Liver (tissue), 3 donors: ENCODE results near the gene KMT2B.

Experiments
- FOXA1 ChIP-seq: IDR thresholded peaks from 2 replicates; pipeline ENCODE4 v1.6.1; 2016; ENCODE audit warnings: antibody characterized with exemption
- GABPA ChIP-seq, 2 donors: IDR thresholded peaks in 1 of 2; conservative IDR thresholded peaks in 1 of 2; 2 replicates each; pipeline ENCODE4 v1.6.1; 2016; ENCODE audit warnings: antibody characterized with exemption in 2 of 2, mild to moderate bottlenecking in 1 of 2, moderate library complexity in 1 of 2
- HNF4A ChIP-seq, 2 donors: conservative IDR thresholded peaks; 2 replicates each; pipeline ENCODE4 v1.6.1; 2016; ENCODE audit warnings: antibody characterized with exemption in 2 of 2, mild to moderate bottlenecking in 2 of 2
- JUND ChIP-seq, 2 donors: IDR thresholded peaks; 2 replicates each; pipeline ENCODE4 v1.6.1; 2016; ENCODE audit warnings: antibody characterized with exemption in 2 of 2
- MAX ChIP-seq: IDR thresholded peaks from 2 replicates; pipeline ENCODE4 v1.6.1; 2016; ENCODE audit warnings: antibody characterized with exemption
- REST ChIP-seq: IDR thresholded peaks from 2 replicates; pipeline ENCODE4 v1.6.1; 2016; ENCODE audit warnings: antibody characterized with exemption, mild to moderate bottlenecking
- RXRA ChIP-seq, 2 donors: IDR thresholded peaks; 2 replicates each; pipeline ENCODE4 v1.6.1; 2017 to 2018; ENCODE audit warnings: antibody characterized with exemption in 2 of 2, mild to moderate bottlenecking in 1 of 2
- TF ChIP-seq, protein P1 (sequence below): fragments of 150-350 bp; IDR thresholded peaks from 2 replicates; pipeline ENCODE4 v1.5.1; 2017; ENCODE audit warnings: improper control_type of control experiment, low read depth, low read length; ENCODE audit not compliant: missing input control
- TF ChIP-seq, protein P2 (sequence below): IDR thresholded peaks from 2 replicates; pipeline ENCODE4 v1.6.1; 2016; ENCODE audit warnings: antibody characterized with exemption
- donor health status: healthy.
- donor health status: healthy.

DNA sequence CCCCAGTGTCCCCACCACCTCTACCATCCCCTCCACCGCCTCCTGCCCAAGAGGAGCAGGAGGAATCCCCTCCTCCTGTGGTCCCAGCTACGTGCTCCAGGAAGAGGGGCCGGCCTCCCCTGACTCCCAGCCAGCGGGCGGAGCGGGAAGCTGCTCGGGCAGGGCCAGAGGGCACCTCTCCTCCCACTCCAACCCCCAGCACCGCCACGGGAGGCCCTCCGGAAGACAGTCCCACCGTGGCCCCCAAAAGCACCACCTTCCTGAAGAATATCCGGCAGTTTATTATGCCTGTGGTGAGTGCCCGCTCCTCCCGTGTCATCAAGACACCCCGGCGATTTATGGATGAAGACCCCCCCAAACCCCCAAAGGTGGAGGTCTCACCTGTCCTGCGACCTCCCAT, 2.8 kb downstream of the KMT2B start:
- TF ChIP-seq, protein P1, sequence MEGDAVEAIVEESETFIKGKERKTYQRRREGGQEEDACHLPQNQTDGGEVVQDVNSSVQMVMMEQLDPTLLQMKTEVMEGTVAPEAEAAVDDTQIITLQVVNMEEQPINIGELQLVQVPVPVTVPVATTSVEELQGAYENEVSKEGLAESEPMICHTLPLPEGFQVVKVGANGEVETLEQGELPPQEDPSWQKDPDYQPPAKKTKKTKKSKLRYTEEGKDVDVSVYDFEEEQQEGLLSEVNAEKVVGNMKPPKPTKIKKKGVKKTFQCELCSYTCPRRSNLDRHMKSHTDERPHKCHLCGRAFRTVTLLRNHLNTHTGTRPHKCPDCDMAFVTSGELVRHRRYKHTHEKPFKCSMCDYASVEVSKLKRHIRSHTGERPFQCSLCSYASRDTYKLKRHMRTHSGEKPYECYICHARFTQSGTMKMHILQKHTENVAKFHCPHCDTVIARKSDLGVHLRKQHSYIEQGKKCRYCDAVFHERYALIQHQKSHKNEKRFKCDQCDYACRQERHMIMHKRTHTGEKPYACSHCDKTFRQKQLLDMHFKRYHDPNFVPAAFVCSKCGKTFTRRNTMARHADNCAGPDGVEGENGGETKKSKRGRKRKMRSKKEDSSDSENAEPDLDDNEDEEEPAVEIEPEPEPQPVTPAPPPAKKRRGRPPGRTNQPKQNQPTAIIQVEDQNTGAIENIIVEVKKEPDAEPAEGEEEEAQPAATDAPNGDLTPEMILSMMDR = no peak
- no peak for TF ChIP-seq REST
- TF ChIP-seq, protein P2, sequence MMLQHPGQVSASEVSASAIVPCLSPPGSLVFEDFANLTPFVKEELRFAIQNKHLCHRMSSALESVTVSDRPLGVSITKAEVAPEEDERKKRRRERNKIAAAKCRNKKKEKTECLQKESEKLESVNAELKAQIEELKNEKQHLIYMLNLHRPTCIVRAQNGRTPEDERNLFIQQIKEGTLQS = no peak
- no peak for TF ChIP-seq MAX
- no peak for TF ChIP-seq FOXA1
- no peak for TF ChIP-seq JUND (IDR thresholded peaks at IDR 0.05)
- TF ChIP-seq GABPA (IDR thresholded peaks at IDR 0.05 in 1 of 2, conservative IDR thresholded peaks at IDR 0.05 in 1 of 2) = no peak
- no peak for TF ChIP-seq HNF4A (conservative IDR thresholded peaks at IDR 0.05)
- no peak for TF ChIP-seq RXRA (IDR thresholded peaks at IDR 0.05)
